ENCODE measurements around the gene RBM20.
"Not testable (repeated sequence)": the region's sequence is repeated elsewhere in the genome, so short reads cannot be mapped to it uniquely, and the experiment has no call there.

The RBM20 gene

DNA sequence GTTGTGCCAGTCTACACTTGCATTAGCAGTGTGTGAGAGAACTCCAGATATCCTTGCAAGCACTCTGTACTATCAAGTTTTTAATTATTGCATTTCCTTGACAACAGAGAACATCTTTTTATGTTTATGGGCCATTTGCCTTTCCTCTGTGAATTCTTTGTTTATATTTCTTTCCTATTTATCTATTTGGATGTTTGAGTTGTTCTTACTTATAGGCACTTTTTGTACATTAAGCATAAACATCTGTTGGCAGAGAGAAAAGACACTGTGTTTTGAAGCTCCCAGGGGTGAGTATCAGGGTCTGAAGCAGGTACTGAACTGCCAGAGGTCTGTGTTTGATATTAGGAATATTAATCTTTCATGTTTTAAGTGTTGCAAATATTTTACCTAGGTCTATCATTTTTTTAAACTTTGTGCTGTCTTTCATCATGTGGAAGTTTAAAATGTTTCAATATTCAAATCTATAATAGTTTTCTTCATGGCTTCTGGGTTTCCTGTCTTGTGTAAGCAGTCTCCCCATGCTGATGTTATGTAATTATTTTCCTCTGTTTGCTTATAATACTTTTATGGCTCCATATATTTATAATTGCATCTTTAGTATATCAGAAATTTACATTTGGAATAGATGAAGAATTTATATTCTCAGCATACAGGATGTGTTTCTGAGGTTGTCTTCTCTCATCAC is 209.9 kb downstream of the RBM20 start:
- DNase-seq (ENCODE audit: low read depth) = no peak

DNA sequence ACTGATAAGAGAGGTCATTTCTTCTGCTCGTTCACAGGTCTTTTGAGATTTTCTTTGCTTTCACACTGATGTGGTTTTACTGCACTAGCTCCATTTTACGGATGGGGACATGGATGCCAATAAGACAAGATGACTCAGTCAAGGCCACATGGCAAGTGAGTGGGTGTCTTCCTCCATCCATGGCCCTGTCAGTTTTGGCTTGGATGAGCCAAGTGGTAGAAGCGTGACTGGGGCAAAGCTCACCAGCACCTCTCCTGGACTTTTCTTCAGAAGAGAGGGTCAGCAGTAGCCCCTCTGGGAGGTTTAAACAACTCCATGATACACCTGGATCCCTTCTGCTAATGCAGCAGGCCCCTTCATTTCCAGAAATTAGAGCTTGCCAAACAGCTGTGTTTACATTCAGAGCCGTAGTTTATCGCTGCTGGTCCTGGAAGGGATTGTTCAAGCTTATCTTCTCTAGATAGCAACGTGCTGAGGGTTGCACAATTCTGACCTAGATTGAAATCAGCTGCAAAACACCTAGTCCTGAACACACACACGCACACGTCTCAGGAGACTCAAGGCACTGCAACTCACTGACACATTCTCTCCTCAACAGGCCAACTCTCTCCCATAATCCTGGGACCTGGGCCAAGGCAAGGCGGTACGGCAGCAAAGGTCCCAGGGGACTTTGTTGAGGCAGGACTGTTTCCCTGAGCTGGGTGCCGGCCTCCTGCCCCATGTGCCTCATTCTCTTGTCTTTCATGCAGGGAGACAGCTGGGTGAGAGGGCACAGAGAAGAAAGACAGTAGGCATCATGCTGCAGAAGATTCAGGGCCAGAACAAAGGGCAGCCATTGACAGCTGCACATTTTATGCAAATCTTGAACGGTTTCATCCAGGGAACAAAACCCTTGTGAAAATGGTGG is 213.4 kb downstream of the RBM20 start:
- no peak for DNase-seq (ENCODE audit: low read depth)

GRCh38 chr10:110858297-110858934 is 214.3 kb downstream of the RBM20 start:
- DNase-seq (ENCODE audit: low read depth) = no peak

DNA sequence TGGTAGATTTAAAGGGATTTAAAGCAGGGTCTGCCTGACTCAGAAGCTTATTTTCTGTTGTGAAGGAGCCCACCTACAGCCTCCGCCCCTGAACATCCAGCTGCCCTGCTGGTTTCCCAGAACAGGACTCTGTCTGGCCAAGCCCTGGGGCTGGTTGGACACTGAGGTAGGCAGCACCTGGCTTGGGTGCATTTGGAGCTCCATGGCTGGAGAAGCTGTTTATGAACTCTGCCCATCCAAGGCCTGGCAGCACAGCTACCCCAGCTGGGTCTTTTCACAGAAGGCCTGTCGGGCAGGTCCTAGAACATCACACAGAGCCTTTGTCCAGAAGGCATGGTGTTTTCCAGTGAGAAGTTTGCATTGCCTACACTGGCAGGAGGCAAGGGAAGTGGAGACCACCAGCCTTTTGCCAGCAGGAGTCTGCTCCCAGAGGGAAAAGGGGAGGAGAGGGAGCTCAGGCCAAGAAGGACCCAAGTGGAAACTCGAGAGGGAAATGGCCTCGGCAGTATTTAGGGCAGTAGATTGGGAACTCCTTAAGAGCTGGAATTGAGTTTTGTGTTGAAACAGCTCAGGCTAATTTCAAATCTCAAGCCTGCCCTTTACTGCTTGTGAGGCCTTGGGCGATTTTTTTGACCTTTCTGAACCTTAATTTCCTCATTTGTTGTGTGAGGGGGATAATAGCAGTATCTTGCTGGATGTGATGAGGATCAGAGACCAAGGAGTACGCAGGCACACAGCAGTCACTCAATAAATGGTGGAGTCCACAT is 215.3 kb downstream of the RBM20 start:
- no peak for DNase-seq (ENCODE audit: low read depth)

- no peak for DNase-seq (ENCODE audit: low read depth)
Observed at GRCh38 chr10:110859973-110860376, 215.8 kb downstream of the RBM20 start.

DNA sequence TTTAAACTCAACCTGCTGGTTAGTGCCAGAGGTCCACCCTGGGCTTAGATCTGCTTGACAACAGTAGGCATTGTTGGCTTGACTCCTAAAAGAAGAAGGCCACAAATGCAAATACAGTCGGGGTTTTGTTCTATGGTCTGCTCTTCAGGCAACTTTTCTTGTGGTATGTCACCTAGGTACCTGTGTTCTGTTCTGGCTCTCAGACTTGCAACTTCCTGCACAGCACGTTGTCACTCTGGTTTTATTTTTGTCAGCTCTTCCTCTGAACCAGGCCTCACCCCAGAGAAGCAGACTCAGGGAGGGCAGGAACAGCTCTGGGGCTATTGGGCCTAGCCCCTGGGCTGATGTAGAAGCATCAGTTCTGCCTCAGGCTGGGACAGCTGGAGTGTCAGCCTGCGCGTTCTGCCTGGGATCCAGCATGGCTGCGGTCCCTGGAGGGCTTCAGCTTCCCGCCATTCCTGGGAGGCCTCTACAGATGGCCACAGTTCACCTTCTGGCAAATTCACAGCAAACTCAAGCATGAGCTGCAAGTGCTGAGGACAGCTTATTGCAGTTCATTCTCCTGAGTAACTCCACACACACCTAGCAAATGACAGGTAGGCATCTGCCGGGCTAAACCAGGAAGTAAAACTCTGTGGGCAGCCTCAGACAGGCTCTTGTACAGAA is 216.6 kb downstream of the RBM20 start:
- DNase-seq (ENCODE audit: low read depth) = no peak

DNA sequence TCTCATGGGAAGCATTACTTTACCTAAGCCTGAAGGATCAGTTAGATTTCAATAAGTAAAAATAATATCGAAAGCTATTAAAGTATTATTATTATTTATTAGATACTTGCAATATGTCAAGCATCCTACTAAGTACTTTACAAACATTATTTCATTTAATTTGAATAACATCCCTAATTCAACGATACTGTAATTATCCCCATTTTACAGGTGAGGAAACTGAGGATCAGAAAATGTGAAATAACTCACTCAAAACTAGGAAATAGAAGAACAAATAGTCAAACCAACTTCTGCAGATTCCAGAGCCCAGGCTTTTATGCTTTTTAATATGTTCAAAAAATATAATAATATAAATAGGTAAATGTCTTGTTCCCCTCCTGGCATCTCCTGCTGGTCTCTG is 217.3 kb downstream of the RBM20 start:
- DNase-seq (ENCODE audit: low read depth) = no peak

GRCh38 chr10:110861930-110862649 is 218.0 kb downstream of the RBM20 start:
- DNase-seq (ENCODE audit: low read depth) = no peak

- DNase-seq (ENCODE audit: low read depth) = no peak
Observed at GRCh38 chr10:110862961-110863360, 218.8 kb downstream of the RBM20 start.

- no peak for DNase-seq (ENCODE audit: low read depth)
Observed at GRCh38 chr10:110863361-110863760, 219.2 kb downstream of the RBM20 start.

DNA sequence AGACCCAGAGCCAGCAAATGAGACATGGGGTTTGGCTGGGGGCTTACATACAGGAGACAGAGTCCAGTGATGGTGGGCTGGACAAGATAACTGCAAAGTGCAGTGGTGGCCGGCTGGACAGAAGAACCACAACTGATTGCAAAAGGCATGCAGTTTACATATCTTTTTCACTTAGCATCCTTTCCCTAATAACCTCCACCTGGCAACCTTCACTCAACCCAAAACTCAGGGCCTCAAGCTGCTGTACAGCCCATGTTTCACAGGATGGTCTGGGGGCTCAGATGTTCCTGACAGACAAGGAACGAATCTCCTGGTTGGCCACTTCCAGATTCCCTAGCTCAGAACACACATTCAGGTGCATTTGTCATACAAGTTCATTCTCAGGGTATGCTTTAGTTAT is 219.8 kb downstream of the RBM20 start:
- no peak for DNase-seq (ENCODE audit: low read depth)

- no peak for DNase-seq (ENCODE audit: low read depth)
Observed at GRCh38 chr10:110864662-110865140, 220.6 kb downstream of the RBM20 start.

DNA sequence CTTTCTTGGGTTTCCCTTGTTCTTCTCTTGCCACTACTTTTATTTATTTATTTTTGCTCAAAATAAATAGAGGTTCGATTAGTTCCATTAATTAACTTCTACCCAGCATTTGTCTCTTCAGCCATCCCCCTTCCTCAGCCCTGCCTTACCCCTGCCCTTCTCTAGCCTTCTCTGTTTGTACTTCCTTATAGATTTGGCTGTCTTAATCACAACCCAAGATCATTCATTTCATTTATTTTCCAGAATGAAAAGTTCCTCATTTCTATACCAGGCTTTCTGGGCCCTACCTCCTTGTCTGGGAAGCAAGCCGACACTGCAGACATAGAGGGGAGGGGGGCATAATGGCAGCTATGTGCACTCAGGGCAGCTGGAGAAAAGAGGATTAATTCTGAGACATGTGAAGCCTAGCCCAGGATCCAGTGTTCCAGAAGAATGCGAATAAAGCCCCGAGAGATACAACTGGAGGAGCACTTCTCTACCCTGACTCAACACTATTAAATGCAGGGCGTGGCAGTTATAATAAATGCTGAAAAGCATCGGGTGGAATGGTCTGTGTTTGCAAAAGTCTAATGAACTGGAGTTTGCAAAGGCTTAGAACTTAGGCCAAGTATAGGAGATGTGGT is 221.2 kb downstream of the RBM20 start:
- no peak for DNase-seq (ENCODE audit: low read depth)

GRCh38 chr10:110865809-110866482 is 221.8 kb downstream of the RBM20 start:
- DNase-seq (ENCODE audit: low read depth) = no peak

- DNase-seq (ENCODE audit: low read depth) = not testable (repeated sequence)
Observed at GRCh38 chr10:110867011-110867806, 223.1 kb downstream of the RBM20 start.

DNA sequence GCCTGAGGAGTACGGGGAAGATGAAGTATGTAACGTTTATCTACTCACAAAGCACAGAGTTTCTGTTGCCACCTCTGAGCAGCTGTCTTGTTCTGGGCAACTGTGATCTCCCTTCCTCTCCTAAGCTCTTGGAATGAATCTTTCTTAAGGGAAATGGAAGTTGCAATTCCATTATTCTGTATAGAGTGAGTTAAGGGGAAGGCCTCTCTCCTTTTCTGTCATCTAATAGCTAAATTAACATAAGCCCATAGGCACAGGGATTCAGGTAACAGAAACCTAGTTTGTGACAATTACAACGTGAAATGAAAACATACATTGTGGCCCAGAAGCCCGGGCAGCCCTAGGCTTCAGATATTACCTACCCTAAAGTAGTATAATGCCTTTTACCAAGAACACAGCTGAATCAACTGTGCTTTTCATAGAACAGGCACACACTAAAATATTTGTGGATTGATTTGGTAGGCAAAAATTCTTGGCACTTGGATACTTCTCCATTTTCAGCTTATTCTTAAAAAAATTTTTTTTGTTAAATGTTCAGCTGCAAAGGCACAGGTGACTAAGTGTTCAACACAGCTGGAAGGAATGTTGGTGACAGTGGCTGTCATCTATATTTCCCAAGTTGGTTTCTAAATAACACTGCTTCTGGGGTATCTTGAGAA is 223.8 kb downstream of the RBM20 start:
- no peak for DNase-seq (ENCODE audit: low read depth)

GRCh38 chr10:110868981-110869380 is 224.8 kb downstream of the RBM20 start:
- DNase-seq (ENCODE audit: low read depth) = no peak

DNA sequence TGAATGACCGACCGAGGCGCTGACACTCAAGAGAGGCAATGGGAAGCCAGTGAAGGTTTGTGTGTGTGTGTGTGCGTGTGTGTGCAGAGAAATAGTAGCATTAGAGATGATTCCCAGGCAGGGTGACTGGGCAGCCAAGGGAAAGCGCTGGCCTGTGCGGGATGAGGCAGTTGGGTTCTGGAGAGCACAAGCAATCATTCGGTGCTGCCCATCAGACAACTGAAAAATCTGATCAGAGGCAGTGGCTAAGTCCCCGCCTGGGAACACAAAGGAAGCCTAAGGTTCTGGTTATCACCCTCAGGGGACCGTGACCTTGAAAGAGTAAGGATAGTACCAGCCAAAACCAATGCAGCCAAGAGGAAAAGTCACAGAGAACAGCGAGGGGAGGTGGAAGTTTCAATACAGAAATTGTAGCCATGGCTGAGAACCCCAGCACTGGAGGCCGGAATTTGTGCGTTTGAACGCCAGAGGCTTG is 226.7 kb downstream of the RBM20 start:
- DNase-seq (ENCODE audit: low read depth) = no peak
